Anterior cingulate cortex (tissue), 58 donors: ENCODE results near the gene TCF12.
"Not testable (repeated sequence)": the region's sequence is repeated elsewhere in the genome, so short reads cannot be mapped to it uniquely, and the experiment has no call there.

Experiments used
- DNase-seq, 58 donors: peaks; one replicate each; lab custom pipeline; 2025; lab: John Stamatoyannopoulos, UW

The TCF12 gene

DNA sequence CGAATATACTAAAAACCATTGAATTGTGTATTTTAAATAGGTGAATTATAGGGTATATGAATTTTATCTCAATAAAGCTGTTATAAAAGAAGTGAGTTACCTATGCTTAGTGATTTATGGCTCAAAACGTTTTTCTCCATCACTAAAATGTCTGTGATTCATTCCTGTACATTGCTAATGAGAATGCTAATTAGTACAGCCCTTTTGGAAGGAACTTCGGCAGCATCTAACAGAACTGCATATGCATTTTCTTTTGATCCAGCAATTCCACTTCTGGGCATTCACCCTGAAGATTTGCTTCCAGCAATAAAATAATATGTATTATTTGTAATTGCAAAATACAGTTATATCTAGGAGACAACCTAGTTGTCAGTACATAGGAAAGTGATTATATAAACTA lies 53.6 kb downstream of the TCF12 start:
- DNase-seq, result no peak

- DNase-seq, result no peak
Observed at GRCh38 chr15:56972426-56972825, 54.0 kb downstream of the TCF12 start.

GRCh38 chr15:56973463-56973862 lies 55.0 kb downstream of the TCF12 start:
- no peak for DNase-seq

- DNase-seq, result no peak
Observed at GRCh38 chr15:56977232-56977631, 58.8 kb downstream of the TCF12 start.

GRCh38 chr15:56978898-56979662 lies 60.6 kb downstream of the TCF12 start:
- DNase-seq, result no peak

DNA sequence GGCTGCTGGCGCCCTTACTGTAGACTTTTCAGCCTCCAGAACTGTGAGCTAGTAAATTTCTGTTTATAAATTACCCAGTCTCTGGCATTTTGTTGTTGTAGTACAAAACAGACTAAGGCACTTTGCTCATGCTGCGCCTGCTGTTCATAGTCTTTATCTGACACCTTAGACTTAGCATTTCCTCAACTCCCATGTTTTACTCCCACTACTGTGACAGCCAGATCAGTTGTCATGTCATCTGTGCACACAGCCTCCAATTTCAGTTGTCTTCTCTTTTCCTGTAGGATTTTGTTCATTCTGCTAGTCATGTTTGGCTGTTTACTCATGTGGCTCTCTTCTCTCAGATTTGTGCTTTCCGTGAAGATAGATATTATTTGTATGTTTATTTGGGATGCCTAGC lies 62.0 kb downstream of the TCF12 start:
- no peak for DNase-seq

DNA sequence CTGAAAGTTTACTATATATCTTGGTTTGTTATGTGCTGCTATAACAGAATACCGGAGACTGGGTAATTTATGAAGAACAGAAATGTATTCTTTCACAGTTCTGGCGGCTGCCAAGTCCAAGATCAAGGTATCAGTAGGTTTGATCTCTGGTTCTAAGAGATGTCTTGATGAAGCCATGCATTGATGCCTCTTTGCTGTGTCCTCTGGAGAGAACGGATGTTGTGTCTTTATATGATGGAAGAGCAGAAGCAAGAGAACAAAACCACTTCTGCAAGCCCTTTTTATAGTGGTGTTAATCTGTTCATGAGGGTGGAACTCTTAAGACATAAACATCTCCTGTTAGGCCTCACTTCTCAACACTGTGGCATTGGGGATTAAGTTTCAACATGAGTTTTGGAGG lies 62.7 kb downstream of the TCF12 start:
- no peak for DNase-seq

GRCh38 chr15:56982987-56983386 lies 64.5 kb downstream of the TCF12 start:
- no peak for DNase-seq

DNA sequence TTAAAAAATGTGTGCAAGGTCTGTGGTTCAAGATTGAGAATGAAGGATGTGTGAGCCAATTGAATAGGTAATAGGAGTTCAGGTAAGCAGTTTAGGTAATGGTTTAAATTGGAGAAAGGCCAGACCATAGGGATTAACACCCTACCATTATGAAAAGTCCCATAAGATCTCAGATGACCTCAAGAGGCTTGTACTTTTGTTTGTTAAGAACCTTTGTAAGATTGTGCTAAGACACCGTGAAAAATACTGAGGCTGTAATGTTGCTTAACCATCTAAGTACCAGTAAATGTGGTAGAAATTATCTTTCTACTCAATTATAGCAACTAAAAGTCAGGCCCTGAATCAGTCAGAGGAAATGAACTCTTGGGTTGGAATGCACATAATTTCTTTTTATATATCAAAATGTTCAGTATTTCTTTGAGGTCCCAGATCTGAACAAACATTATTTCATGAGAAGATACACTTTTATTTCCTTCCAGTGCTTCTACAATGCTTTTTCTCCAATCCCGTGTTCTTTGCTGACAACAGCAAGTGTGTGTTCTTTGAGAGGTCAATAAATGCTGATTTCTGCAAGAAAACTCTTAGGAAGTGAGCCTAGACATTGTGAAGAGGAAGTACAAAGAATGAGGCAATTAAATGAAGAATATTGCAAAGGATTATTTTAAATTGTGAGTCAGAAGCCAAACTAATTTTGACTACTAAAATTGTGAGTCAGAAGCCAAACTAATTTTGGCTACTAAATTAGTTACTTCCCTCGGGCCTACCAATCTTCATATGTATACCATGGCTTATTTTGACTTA lies 66.4 kb downstream of the TCF12 start:
- DNase-seq, result no peak

- no peak for DNase-seq
Observed at GRCh38 chr15:56985856-56986255, 67.4 kb downstream of the TCF12 start.

GRCh38 chr15:56987286-56987685 lies 68.8 kb downstream of the TCF12 start:
- no peak for DNase-seq

DNA sequence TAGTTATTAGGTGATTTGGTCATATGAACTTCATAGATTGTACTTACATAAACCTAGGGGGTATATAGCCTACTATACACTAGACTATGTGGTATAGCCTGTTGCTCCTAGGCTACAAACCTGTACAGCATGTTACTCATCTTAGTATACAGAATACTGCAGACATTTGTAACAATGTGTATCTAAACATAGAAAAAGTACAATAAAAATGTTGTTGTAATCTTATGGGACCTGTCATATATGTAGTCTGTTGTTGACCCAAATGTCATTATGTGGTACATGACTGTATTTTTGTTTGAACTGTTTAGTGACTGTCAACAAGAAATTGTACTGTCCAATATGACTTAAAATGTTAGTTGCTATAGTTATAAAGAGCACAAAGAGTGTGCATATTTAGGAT lies 69.8 kb downstream of the TCF12 start:
- DNase-seq, result no peak

DNA sequence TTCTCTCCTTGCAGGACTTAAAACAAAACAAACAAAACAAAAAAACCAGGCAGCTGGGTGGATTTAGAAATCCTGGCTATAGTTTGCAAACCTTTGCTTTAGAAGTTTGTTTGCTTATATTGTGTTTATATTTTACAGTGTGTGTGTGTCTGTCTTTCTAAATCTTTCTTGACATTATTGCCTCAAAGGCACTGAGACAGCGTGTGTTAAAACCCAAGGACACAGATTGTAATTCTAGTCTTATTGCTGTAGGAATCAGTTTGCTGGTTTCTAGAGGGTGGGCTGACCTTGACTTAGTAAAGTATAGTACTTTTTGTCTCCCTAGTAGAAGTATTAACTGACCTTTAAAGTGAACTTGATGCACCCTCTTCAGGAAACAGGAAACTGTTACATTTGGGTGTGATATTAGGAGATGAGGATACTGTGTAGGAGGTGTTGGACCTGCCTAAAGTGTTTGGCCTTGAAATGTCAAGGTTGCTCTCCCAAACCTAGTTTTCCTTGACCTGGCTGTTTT lies 71.0 kb downstream of the TCF12 start:
- no peak for DNase-seq

- DNase-seq, result no peak
Observed at GRCh38 chr15:56991017-56991416, 72.6 kb downstream of the TCF12 start.

DNA sequence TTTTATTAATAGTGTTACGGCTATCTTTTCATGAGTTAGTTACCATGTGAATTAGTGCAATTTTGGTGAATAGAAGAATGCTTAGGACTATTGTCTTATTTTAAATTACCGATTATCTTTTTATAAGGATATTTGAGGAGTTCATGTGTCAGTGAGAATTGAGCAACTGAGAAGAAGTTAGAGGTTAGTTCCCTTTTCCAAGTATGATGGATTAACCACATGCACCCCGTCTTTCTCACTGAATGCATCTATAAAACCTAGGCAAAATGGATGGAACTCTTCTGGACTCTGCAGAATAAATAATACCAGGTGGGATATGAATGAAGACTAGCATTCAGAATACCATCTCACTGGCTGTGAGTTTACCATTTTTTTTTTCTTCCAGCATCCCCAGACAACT lies 74.3 kb downstream of the TCF12 start:
- DNase-seq, result no peak

DNA sequence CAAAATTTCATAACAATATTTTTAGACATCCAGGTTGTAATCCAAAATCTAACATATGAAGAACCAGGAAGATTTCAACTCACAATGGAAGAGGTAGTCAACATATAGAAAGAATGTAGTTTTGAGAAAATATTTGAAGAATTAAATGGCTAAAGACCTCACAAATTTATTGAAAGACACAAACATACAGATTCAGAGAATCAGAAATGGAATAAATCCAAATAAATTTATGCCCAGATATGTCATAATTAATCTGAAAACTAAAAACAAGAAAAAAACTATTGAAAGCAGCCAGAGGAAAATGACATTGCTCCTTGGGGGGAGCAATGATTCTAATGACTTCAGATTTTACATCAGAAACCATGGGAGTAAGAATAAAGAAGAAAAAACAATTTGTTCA lies 75.8 kb downstream of the TCF12 start:
- no peak for DNase-seq

DNA sequence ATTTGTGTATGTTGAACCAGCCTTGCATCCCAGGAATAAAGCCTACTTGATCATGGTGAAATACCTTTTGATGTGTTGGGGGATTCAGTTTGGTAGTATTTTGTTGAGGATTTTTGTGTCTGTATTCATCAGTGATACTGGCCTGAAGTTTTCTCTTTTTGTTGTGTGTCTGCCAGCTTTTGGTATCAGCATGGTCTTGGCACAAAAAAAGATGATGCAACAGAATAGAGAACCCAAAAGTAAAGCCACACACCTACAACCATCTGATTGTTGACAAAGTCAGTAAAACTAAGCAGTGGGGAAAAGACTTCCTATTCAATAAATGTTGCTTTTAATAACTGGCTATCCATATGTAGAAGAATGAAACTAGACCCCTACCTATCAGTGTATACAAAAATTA lies 77.6 kb downstream of the TCF12 start:
- no peak for DNase-seq

GRCh38 chr15:56996746-56997470 lies 78.5 kb downstream of the TCF12 start:
- DNase-seq, result no peak

- DNase-seq, result no peak
Observed at GRCh38 chr15:57003418-57003817, 85.0 kb downstream of the TCF12 start.

DNA sequence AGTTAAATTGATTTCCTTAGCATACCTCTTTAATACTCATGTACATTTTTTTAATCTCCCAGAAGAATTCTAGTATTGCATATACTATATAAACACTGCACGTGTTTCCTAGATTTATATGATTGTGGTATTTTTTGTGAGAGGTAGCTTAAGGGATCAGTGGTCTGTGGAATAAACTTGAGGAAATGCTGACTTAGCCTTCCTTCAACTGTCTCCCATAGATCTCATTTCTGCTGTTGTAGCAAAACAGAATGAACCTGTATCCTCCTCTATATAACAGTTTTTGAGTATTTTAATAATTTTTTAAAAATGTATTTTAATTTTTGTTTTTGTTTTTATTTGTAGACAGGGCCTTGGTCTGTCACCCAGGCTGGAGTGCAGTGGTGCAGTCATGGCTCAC lies 86.8 kb downstream of the TCF12 start:
- DNase-seq, result no peak

- not testable (repeated sequence) for DNase-seq
Observed at GRCh38 chr15:57007797-57008196, 89.4 kb downstream of the TCF12 start.
